ENCODE results near the gene PDGFRB.

DNA sequence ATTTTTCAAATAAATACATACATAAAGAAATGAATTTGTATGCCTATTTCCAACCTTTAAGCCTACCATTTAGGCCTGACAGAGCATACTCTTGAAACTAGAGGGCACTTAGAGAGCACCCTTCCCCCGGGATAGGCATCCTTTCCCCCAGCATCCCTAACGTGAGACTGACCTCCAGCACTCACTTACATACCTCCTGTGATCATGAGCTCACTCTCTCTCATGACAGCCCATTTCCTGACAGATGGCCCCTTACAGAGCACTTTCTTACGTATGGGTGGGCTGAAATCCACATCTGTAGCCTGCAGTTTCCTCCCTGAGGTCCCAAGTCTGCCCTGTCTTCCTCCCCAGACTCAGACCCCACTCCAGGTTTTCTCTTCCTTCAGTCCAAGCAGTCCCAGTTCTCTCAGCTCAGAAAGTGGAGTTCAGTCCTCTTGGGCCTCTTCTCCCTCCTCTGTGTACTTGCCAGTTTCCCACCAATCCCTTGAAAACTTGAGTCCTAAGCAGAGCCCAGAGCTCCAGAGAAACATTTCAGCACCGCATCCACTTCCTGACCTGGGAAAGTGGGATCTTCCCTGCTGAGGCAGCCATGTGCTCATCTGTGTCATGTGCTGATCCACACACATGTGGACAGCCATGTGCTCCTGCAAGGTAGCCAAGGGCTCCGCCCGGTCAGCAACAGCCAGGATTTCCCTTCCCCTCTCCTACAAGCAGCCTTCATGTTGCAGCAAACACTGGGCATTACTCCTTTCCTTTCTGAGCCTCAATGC, 8.8 kb upstream of the PDGFRB start:
- TF ChIP-seq, protein P1, sequence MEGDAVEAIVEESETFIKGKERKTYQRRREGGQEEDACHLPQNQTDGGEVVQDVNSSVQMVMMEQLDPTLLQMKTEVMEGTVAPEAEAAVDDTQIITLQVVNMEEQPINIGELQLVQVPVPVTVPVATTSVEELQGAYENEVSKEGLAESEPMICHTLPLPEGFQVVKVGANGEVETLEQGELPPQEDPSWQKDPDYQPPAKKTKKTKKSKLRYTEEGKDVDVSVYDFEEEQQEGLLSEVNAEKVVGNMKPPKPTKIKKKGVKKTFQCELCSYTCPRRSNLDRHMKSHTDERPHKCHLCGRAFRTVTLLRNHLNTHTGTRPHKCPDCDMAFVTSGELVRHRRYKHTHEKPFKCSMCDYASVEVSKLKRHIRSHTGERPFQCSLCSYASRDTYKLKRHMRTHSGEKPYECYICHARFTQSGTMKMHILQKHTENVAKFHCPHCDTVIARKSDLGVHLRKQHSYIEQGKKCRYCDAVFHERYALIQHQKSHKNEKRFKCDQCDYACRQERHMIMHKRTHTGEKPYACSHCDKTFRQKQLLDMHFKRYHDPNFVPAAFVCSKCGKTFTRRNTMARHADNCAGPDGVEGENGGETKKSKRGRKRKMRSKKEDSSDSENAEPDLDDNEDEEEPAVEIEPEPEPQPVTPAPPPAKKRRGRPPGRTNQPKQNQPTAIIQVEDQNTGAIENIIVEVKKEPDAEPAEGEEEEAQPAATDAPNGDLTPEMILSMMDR (conservative IDR thresholded peaks at IDR 0.05; ENCODE audit: low read length) = no peak
- TF ChIP-seq EZH2phosphoT487 (IDR thresholded peaks at IDR 0.05; ENCODE audit: borderline replicate concordance, low read depth, low read length) = no peak
